ENCODE results near the gene ARHGAP44. TPM values are rescaled to one million over a fixed set of nuclear protein-coding genes. Genes with fewer than 3 reads are reported as not detected.

Gene ARHGAP44
- total RNA-seq, 1 experiment from 2014 or later = 7.3 TPM

- Histone ChIP-seq H2AFZ (ENCODE audit: low read depth, low read length, poor library complexity, severe bottlenecking) (no peak overlapping the region), H3K36me3 (ENCODE audit: control insufficient read depth in 1 of 2, insufficient read depth in 2 of 2, low read length in 2 of 2) (no peaks in the 10 kb centered on the region), H3K9me2 (ENCODE audit: insufficient read depth) (no peaks in the 10 kb centered on the region), H4K20me1 (ENCODE audit: insufficient read depth) (no peaks in the 10 kb centered on the region), H3K9me3 (ENCODE audit: control insufficient read depth in 1 of 2, insufficient read depth in 1 of 2, low read depth in 1 of 2, low read length in 2 of 2) (no peaks in the 10 kb centered on the region), H3K27me3 (ENCODE audit: insufficient read depth, low read length) (0 out of 2 replicates have a peak, but pooled peaks cover 4% of the 10 kb centered on the region), H3K79me2 (ENCODE audit: insufficient read depth, low read length) (no peaks in the 10 kb centered on the region), H3K27ac (ENCODE audit: low read depth, low read length) (no peak overlapping the region), H3K4me1 (ENCODE audit: control insufficient read depth in 1 of 2, insufficient read depth in 2 of 2, low read length in 2 of 2) (peaks cover 4 to 6% of the 10 kb centered on the region in 2 experiments; a peak in 3 of 4 replicates), H3K4me2 (ENCODE audit: low read length) (no peak overlapping the region), H3K9ac (ENCODE audit: low read length) (no peak overlapping the region), H3K4me3 (replicated peaks in 1 of 2; ENCODE audit: low read depth in 1 of 2, low read length in 2 of 2) (no peak overlapping the region)
- no TSS peak for BruUV-seq (replicated peaks)
- ChIA-PET POLR2A (interaction anchor here (0.7 to 1.2 kb wide), 2 partner anchors 400 to 409 kb away, joined by 3 to 4 read pairs; no protein-coding TSS in a partner anchor), CTCF (interaction anchor here (1.3 to 2.6 kb wide), 7 partner anchors 8 to 562 kb away, joined by 5 to 27 read pairs (median 7); no protein-coding TSS in a partner anchor), RAD21 (ENCODE audit: low non-redundant PET in 1 of 2, low total read pairs in 2 of 2, uncharacterized antibody in 2 of 2, unreplicated experiment in 2 of 2) (interaction anchor here in 1 of 2 experiments (0.5 kb wide), 1 partner anchor 160 kb away, joined by 5 read pairs; no protein-coding TSS in a partner anchor)
- TF ChIP-seq POLR2AphosphoS5 (IDR thresholded peaks at IDR 0.05; ENCODE audit: low read depth, low read length) = no peak
- no peak for TF ChIP-seq JUND (IDR thresholded peaks at IDR 0.05)
- no peak for TF ChIP-seq SRF (IDR thresholded peaks at IDR 0.05; ENCODE audit: low read depth)
- no peak for TF ChIP-seq CBX3 (IDR thresholded peaks at IDR 0.05; ENCODE audit: low read depth)
- TF ChIP-seq, protein P1, sequence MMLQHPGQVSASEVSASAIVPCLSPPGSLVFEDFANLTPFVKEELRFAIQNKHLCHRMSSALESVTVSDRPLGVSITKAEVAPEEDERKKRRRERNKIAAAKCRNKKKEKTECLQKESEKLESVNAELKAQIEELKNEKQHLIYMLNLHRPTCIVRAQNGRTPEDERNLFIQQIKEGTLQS (IDR thresholded peaks at IDR 0.05) = no peak
- TF ChIP-seq ZNF274 (IDR thresholded peaks at IDR 0.05; ENCODE audit: low read depth, low read length) = no peak
- TF ChIP-seq EZH2 (IDR thresholded peaks at IDR 0.05) = no peak
- TF ChIP-seq CEBPB (IDR thresholded peaks at IDR 0.05; ENCODE audit: low read depth) = no peak
- no peak for TF ChIP-seq ZFX (IDR thresholded peaks at IDR 0.05)
- TF ChIP-seq SIN3A (IDR thresholded peaks at IDR 0.05; ENCODE audit: low read depth) = no peak
- TF ChIP-seq ZBTB33 (IDR thresholded peaks at IDR 0.05; ENCODE audit: extremely low read depth, insufficient replicate concordance, low read length) = no peak
- TF ChIP-seq FOSL1 (IDR thresholded peaks at IDR 0.05; ENCODE audit: low read depth) = no peak
- no peak for TF ChIP-seq YY1 (IDR thresholded peaks at IDR 0.05; ENCODE audit: extremely low read depth, insufficient replicate concordance, low read depth, low read length)
- no peak for TF ChIP-seq POLR2A (IDR thresholded peaks at IDR 0.05; ENCODE audit: borderline replicate concordance, extremely low read depth, insufficient read depth, insufficient read length)
- TF ChIP-seq RAD21 (IDR thresholded peaks at IDR 0.05; ENCODE audit: low read depth) = no peak
- no peak for TF ChIP-seq TCF7L2 (IDR thresholded peaks at IDR 0.05; ENCODE audit: borderline replicate concordance, extremely low read depth, insufficient read depth, insufficient read length)
- TF ChIP-seq EGR1 (IDR thresholded peaks at IDR 0.05; ENCODE audit: low read depth) = no peak
- TF ChIP-seq REST (IDR thresholded peaks at IDR 0.05; ENCODE audit: low read depth) = no peak
- intact Hi-C loops (cut with micrococcal nuclease) = no loop called here
- DNase-seq (ENCODE audit: low read depth, low spot score) = no peak
- ATAC-seq = no peak
Observed at GRCh38 chr17:12743046-12743445, 46.3 kb upstream of the ARHGAP44 start.
